ENCODE measurements around the gene NCAM1. TPM values are rescaled to one million over a fixed set of nuclear protein-coding genes. Genes with fewer than 3 reads are reported as not detected.
A peak's percentile ranks its signal among the peaks of the same experiment; 100 is the strongest.

NCAM1 gene
- total RNA-seq, 1 donor from 2014 or later = 33.6 TPM

DNA sequence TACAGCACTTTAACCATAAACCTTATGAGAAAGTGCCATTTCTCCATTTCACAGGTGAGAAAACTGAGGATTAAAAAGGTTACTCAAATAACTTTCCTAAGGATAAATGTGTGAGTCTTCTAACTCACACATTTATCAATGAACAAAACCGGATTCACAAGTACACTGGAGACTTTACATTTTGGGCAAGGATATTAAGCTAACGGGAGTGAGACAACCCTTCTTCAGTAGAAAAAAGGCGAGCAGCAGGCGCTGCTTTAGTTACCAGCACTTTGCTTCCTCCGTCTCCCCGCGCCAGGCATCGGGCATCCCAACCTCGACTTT lies 352.8 kb downstream of the NCAM1 start:
- DNase-seq (ENCODE audit: extremely low spot score in 2 of 2) = no peak
- no peak for TF ChIP-seq POLR2A (IDR thresholded peaks at IDR 0.05)
- no peak for TF ChIP-seq POLR2AphosphoS5 (IDR thresholded peaks at IDR 0.05; ENCODE audit: insufficient read depth in 1 of 2, low read depth in 1 of 2)
- no peak for TF ChIP-seq CTCF (IDR thresholded peaks at IDR 0.05)
- intact Hi-C loops (cut with DNase I) = no loop called here
- Histone ChIP-seq H3K4me1 (peaks cover 33% of the 10 kb centered on the region), H3K36me3 (no peaks in the 10 kb centered on the region), H3K27ac (peak overlapping the region; percentile 85), H3K27me3 (no peaks in the 10 kb centered on the region), H3K4me3 (peak overlapping the region; percentile 59 to 60), H3K9me3 (no peaks in the 10 kb centered on the region)

- intact Hi-C loops (cut with DNase I) = no loop called here
- Histone ChIP-seq H3K27me3 (no peaks in the 10 kb centered on the region), H3K36me3 (no peaks in the 10 kb centered on the region), H3K4me1 (peaks cover 33% of the 10 kb centered on the region), H3K4me3 (peak within 1 kb of the TSS; percentile 59 to 60), H3K9me3 (no peaks in the 10 kb centered on the region), H3K27ac (peak within 1 kb of the TSS; percentile 85)
- TF ChIP-seq CTCF (IDR thresholded peaks at IDR 0.05) (no peak), POLR2AphosphoS5 (IDR thresholded peaks at IDR 0.05; ENCODE audit: insufficient read depth in 1 of 2, low read depth in 1 of 2) (peak; percentile 64 to 85), POLR2A (IDR thresholded peaks at IDR 0.05) (no peak)
- DNase-seq (ENCODE audit: extremely low spot score in 2 of 2) = peak in 1 of 2 donors; percentile 94
Measured at GRCh38 chr11:113314389-113315301, 353.4 kb downstream of the NCAM1 start, which contains the start of gene TTC12. Gene TTC12 (plus strand): TSS chr11:113314583. CDS start chr11:113316258, 1,675 bp downstream.

DNA sequence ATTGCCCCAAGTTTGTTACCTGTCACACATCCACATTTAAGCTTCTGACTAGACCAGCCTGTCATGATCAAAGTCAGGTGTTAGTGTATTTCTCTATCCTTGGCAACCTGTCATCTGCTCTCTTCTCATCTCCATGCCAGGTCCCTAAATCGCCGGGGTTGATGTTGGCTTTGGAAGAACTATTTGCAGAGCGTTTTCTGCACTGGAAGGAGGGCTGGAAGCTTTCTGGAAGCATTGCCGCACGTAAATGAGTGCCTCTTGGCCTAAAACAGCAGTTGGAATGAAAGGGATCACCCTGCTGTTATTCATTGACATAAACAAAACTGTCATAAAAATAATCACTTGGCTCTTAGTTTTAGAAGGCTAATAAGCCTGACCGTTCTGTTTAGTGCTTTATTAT lies 354.6 kb downstream of the NCAM1 start:
- TF ChIP-seq POLR2A (IDR thresholded peaks at IDR 0.05) (no peak), CTCF (IDR thresholded peaks at IDR 0.05) (no peak), POLR2AphosphoS5 (IDR thresholded peaks at IDR 0.05; ENCODE audit: insufficient read depth in 1 of 2, low read depth in 1 of 2) (no peak)
- Histone ChIP-seq H3K27me3 (no peaks in the 10 kb centered on the region), H3K36me3 (no peaks in the 10 kb centered on the region), H3K4me1 (peaks cover 33% of the 10 kb centered on the region), H3K4me3 (no peak overlapping the region), H3K9me3 (no peaks in the 10 kb centered on the region), H3K27ac (peak overlapping the region; percentile 85)
- DNase-seq (ENCODE audit: extremely low spot score in 2 of 2) = no peak
- intact Hi-C loops (cut with DNase I) = no loop called here

GRCh38 chr11:113316256-113316655 lies 355.0 kb downstream of the NCAM1 start:
- H3K27me3 ChIP-seq = no peaks in the 10 kb centered on the region
- H3K4me1 ChIP-seq = peaks cover 33% of the 10 kb centered on the region
- H3K4me3 ChIP-seq = no peak overlapping the region
- intact Hi-C loops (cut with DNase I) = no loop called here
- H3K27ac ChIP-seq = no peak overlapping the region
- no peak for DNase-seq (ENCODE audit: extremely low spot score in 2 of 2)
- no peaks in the 10 kb centered on the region for H3K9me3 ChIP-seq
- no peaks in the 10 kb centered on the region for H3K36me3 ChIP-seq
- TF ChIP-seq CTCF (IDR thresholded peaks at IDR 0.05) = no peak
- TF ChIP-seq POLR2A (IDR thresholded peaks at IDR 0.05) = no peak
- TF ChIP-seq POLR2AphosphoS5 (IDR thresholded peaks at IDR 0.05; ENCODE audit: insufficient read depth in 1 of 2, low read depth in 1 of 2) = no peak

GRCh38 chr11:113317339-113317738 lies 356.1 kb downstream of the NCAM1 start:
- Histone ChIP-seq H3K4me3 (no peak overlapping the region), H3K27me3 (no peaks in the 10 kb centered on the region), H3K4me1 (peaks cover 33% of the 10 kb centered on the region), H3K36me3 (no peaks in the 10 kb centered on the region), H3K9me3 (no peaks in the 10 kb centered on the region), H3K27ac (no peak overlapping the region)
- DNase-seq (ENCODE audit: extremely low spot score in 2 of 2) = no peak
- TF ChIP-seq CTCF (IDR thresholded peaks at IDR 0.05) (no peak), POLR2AphosphoS5 (IDR thresholded peaks at IDR 0.05; ENCODE audit: insufficient read depth in 1 of 2, low read depth in 1 of 2) (no peak), POLR2A (IDR thresholded peaks at IDR 0.05) (no peak)
- intact Hi-C loops (cut with DNase I) = no loop called here

Measured in vagina (tissue), 2 donors.